Measurements from ENCODE around the gene HIGD2A.

The HIGD2A gene, protein sequence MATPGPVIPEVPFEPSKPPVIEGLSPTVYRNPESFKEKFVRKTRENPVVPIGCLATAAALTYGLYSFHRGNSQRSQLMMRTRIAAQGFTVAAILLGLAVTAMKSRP

DNA sequence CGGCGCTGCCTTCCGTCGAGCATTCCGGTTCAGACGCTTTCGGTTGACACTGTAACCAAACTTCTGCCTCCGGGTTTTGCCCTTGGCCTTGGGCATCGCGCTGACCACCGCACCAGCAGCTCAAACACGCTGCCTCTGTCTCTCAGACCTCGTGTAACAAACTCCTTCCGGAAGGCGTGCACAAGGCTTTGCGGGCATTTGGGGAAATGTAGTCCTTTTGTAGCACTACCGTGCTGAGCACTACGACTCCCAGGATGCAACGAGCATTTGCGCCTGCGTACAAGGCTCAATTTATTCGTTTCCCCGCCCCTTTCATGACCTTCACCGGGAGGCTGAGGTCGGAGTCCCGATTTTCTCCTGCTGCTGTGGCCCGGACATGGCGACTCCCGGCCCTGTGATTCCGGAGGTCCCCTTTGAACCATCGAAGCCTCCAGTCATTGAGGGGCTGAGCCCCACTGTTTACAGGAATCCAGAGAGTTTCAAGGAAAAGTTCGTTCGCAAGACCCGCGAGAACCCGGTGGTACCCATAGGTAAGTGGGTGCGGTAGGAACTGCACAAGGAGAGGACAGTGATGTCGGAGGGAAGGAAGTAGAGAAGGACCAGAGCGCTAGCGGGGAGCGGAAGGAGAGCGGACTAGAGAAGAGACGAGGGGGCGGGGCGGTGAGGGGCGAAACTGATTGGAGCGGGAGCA, at the start of gene HIGD2A, which contains the start of gene NOP16:
Gene HIGD2A, plus strand, starts transcription at position 308 of the 691 bp plus-strand sequence. Its CDS starts 69 bp downstream, at position 377.
Gene NOP16, minus strand, starts transcription at position 155 of the 691 bp plus-strand sequence. Its CDS starts 59 bp downstream, at position 96.
- peak; percentile 99 for DNase-seq

DNA sequence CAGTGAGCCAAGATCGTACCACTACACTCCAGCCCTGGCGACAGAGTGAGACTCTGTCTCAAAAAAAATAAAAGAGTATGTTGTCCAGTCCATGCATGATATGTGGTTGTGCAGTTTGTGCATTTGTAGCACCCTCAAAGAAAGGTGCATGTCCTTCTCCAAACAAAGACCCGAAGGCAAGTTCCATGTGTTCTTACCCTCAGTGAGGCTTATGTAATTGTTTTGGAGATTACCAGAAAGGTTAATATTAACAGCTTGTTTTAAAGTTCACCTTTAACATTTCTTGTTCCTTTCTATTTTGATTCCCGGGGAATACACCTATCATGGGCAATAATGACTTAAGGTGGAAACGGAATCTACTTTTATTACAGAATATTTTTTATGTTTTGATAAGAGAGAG, 49.2 kb upstream of the HIGD2A start:
- DNase-seq = no peak

DNA sequence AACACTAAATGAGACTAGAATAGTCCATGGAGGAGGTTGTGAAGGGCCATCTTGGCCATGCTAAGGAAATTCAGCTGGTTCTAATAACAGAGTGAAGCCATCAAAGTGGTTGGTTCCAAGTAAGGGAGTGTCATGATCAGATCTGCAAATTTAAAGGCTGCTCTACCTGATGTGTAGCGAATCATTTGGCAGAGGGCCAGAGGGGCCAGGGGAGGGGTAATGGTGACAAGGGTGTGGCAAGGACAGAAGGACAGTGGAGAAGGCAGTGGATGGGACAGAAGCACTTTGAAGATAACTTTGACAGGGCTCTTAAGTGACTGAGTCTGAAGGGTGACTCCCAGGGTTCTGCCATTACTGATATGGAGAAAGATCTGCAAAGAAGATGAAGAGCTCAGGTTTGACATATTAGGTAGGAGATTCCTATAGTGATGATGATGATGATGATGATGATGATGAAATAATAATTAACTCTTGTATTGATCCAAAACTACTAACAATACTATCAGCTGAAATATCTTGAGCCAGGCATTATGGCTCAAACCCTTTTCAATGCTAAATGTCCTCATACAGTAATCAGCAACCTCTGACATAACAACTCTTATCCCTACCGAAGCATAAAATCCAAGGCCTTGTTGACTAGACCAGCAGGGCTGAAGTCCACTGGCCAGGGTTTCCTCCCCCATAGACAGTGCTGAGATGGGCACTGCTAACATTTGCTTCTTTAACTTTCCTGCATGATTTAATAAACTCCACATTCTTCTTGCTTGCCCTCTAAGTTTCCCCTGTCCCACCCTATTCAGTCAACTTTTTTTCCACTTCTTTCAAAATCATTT, 47.0 kb upstream of the HIGD2A start:
- DNase-seq = no peak

DNA sequence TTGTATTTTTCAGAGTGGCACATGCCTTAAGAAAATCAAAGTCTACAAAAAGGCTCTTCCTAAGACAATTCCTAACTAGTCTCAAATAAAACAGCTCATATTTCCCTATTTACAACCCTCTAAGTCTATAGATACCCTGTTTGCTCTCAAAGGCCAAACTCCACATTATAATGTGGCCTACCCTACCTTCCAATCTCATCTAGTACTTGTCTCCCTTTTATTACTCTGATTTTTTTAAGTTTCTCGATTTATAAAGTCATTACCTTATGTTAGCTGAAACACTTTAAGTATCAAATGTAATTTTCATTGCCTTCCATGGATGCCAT, 46.4 kb upstream of the HIGD2A start:
- no peak for DNase-seq

DNA sequence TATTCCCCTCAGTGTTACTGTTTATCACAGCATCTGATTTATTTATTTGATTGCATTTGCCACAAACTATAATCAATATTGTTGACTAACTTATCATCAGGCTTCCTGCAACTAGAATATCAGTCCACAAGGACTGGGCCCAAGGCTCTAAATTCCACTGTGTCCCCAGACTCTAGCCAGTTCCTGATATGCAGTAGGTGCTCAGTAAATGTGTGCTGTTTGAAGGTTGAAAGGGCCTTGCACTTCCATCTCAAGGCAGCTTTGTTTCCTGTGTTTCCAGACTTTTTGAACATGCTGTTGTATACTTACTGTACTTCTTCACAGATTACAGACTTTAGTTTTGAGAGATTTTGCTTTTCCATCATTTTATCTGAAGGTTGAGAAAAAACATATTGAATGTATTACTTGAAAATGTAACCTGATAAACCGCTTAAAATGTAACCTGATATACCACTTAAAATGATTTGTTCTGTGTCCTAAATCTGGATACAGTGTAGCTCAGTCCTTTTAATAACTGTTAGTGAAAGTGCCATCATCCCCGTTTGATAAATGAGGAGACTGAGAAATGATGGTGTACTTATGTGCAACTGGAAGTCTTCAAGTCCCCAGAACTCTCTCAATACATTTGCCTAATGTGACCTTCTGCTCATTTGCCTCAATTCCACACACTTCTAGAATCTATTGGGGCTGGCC, 45.6 kb upstream of the HIGD2A start:
- no peak for DNase-seq

DNA sequence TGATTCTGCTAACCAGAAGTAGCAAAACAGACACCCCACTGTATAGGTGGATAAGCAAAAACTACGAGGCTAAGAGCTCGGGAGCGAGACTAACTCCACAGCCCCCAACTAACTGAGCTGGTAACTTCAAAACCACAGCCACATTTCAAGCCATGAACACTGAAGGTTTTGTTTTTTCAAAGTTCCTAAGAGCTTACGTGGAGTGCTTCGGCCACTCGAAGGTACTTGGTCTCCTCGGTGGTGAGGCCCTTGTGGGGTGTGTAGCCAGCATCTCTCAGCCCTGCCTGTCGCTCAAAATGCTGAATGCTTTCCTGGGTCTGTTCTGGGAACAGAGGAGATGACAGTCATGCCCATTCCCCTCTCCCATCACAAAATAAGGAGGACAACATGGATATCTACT, 38.1 kb upstream of the HIGD2A start:
- DNase-seq = no peak

DNA sequence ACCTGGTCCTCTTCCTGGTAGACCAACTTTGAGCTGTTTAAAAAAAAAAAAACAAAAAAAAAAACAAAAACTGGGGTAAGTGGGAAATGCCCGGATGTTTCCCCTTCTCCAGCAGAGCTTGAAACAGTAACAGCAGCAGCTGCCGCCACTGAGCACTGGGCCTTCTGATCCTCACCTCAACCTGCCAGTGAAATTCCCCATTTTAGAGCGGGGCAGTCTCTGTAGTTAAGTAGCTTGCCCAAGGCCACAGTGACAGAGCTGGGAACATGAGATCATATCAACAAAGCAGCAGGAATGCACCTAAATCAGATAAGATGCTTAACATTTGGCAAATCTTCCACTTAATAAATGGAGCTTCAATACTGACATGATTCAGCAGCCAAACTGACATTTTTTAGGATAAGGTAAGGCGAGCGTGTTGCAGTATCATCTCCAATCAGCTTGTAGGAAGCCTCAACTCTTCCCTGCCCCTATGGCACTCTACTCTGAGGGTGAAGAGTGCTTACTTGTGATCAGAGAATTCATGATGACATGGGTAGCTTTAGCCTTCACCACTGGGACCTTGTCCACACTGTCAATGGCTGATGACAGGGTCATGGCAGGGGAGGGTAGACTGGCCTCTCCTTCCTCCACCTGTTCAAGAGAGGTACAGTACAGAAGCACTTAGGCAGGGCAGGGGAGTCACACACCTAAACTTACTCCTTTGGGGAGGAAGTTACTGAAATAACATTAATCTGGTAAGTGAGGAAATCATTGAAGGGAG, 36.3 kb upstream of the HIGD2A start:
- no peak for DNase-seq

DNA sequence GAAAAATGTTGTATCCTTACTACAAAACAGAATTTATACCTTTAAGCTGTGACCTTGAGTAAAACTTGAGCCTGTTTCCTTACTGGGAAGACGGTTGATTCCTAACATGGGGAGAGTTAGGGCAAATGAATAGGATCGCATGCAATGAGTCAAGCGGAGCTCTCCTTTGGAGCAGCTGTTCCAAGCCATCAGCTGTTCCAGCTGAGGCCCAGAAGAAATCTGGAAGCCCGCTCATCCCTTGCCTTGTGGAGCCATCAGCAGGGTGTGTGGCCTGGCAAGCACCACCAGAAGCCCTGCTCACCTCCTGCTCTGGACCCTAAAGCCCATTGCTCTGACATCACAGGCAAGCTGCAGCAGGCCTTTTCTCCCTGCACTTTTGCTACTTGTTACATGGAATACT, 35.0 kb upstream of the HIGD2A start:
- DNase-seq = no peak

DNA sequence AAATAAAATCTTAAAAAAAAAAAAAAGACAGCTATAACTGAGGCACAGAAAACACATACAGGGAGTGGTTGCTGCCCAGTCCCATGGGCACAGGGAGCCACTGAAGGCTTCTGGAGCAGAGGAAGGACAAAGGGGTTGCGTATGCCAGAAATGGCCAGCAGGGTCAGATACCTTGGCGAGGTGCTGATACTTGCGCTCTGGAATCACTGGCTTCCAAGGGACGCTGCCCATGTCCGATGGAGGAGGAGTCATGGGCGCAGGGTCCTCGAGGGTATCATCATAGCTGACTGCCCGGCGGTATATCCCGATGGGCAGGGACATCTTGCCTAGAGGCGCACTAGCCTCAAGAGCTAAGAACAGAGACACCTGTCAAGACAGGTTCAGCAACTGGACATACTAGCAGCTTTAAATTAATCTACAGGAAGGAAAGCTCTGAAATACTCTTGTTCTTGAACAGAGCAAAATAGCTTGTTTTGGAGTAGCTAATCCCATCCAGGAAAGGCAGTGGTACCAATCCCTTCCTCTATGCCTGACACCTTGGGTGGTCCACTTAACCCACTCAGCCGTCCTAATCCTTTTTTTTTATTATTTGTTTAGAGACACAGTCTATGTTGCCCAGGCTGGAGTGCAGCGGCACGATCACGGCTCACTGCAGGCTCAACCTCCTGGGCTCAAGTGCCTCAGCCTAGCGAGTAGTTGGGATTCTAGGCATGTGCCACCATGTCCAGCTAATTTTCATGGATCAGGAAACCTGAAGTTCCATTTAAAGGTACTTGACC, 33.0 kb upstream of the HIGD2A start:
- no peak for DNase-seq

DNA sequence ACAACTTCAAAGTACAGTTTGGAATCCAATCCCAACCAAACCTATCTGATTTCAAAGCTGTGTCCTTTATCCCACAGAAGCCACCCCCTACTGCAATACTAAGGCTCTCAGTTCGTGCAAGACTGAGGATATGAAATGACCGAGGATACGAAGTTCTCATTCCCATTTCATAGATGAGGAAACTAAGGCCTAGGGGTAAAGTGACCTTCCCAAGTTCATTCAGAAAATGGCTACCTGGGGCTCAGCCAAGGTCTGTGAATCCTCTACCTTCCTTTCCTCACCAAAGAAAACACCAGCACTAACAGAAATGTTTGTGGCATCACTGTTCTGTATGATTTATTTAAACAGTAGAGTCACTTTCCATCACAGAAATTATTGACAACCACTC, 32.4 kb upstream of the HIGD2A start:
- no peak for DNase-seq

DNA sequence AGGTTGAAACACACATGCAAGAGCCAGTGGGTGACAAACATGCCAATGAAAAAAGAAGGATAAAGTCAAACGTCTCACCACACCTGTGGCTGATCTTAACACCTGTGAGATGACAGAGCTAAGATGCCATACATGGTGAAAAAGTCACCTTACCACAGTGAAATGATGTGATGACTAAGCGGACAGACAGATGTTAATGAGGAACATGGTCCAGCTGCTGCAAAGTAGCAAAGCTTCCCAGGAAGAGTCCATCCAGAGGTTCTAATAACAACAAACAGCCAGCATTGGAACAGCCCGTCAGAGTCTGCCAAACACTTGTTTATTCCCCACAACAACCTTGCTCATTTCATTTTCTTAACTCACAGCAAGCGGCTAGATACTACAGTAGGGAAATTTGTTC, 28.9 kb upstream of the HIGD2A start:
- DNase-seq = no peak

DNA sequence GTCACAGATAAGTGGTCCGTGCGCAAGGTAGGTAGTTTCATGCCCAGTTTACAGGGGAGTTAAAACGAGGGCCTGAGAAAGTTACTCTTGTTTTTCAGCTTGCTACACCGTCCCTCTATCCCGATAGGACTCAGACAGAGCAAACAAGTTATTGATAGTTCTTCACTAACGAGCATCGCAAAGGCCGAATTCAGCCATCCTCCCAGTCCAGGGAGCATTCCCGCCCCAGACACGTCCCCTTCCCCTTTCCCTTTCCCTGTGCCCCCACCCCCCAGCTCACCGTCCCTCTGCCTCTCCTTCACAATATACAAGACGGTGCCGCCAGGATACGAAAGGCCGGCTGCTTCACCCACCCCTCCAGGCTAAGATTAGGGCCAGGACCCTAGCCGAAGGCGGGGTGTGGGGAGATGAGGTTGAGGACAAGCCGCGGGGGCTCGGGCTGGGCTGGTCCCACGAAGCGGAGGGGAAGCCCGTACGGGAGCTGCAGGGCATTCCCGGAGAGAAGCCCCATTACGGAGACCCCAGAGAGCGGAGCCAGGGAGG, 27.6 kb upstream of the HIGD2A start:
- DNase-seq = no peak

DNA sequence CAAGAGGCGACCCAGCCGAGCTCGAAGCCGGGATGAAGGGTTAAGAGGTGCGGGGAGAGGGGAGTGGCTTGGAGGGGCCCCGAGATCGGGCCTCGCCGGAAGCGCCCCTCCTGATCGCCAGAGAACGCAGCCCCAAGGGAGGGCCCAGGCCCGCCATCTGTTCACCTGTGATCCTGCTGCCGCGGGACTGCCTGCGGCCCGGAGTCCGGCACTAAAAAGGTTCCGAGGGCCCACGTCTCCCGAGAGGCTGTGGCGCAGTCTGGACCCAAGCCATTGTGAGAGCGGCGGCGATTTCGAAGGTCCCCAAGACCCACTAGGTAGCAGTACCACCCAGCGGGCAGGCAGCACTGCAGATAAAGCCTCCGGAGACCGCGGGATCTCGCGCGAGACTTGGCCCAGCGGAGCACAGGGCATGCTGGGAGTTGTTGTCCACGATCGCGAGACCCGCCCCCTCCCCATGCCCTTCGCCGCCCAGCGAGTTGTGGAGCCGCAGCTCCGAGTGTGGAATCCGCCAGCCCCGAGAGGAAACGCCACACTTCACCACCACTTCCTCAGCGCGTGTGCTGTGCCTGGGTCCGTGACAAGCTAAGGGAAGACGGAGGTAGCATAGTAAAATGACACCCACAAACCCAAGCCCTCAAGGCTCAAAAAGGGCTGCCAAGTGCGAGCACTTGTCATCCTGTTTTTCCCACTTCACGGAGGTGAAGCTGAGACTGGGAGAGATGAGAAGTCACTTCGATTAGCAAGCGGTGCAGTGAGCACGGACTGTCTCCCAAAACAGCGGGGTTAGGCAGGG, 26.9 kb upstream of the HIGD2A start, which contains the start of gene KIAA1191:
Gene KIAA1191, minus strand, starts transcription at position 328 of the 796 bp plus-strand sequence. CDS start 2,256 bp downstream, outside the sequence.
- peak; percentile 97 for DNase-seq

DNA sequence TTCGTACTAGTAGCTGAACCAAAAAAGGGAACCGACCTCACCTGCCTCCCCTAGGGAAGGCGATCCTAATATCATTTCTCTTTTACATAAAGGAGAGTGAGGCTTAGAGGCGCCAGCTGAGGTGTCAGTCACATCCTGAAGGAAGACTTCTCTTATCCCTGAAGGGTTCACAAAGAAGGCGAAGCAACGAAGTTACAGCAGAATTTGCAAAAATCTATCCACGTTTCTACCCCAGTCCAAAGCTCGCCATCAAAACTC, 26.4 kb upstream of the HIGD2A start:
- no peak for DNase-seq

DNA sequence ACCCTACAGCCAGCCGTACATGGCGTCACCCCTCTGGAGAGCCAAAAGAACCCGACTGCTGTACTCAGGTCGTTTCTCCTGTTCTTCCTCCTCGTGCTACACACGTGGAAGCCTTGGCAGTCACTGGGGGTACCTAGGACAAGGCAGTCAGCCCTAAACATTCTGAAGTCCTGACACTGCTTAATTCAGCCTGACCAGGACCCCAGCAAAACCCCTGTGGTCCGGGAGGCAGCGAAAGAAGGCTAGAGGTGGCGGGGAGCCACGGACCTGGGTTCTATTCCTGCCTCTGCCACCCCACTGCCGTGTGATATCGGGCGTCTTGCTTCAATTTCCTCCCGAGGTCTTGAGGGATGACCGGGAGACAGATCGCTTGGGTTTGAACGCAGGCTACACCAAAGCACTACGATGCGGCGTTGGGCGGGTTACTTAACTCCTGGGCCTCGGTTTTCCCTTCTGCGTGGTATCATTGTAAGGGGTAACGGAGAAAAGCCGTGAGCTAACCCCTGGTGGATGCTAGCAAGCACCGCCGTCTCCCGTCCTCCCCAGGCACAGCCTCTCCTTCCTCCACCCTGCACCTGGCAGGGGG, 23.7 kb upstream of the HIGD2A start:
- DNase-seq = no peak

DNA sequence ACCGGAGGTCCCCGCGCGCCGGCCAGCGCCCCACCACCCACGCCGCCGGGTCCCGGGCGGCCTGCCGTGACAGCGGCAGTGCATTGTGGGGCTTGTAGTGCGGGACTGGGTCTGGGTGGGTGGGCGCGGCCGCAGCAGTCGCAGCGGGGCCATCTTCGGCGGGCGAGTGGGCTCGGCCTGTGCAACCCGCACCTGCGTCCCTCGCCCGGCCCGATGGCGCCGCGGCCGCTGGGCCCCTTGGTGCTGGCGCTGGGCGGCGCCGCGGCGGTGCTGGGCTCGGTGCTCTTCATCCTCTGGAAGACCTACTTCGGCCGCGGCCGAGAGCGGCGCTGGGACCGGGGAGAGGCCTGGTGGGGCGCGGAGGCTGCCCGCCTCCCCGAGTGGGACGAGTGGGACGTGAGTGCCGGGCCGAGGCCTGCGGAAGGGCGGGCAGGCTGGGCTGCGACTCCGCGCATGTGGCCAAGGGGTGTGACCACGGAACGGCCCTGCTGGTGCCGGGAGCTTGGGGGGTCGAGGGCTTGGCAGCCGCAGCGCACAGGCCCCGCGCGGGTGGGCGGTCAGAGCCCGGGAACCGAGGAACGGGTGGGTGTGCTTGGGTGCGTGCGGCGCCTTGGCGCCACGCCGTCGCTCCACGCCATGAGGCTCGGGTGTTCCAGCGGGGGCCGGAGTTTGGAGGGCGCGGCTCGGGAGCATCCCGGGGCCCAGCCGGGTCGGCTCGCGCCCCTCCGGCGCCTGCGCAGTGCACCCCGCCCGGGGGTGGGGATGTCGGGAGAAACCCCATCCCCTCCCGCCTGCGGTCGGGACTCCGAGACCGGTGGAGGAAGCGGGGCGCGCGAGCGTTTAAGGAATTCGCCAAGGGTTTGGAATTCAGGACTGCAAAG, 23.0 kb upstream of the HIGD2A start, which contains the start of gene ARL10:
Gene ARL10, plus strand, starts transcription at position 137 of the 881 bp plus-strand sequence. Its CDS starts 77 bp downstream, at position 214.
- peak; percentile 54 for DNase-seq

DNA sequence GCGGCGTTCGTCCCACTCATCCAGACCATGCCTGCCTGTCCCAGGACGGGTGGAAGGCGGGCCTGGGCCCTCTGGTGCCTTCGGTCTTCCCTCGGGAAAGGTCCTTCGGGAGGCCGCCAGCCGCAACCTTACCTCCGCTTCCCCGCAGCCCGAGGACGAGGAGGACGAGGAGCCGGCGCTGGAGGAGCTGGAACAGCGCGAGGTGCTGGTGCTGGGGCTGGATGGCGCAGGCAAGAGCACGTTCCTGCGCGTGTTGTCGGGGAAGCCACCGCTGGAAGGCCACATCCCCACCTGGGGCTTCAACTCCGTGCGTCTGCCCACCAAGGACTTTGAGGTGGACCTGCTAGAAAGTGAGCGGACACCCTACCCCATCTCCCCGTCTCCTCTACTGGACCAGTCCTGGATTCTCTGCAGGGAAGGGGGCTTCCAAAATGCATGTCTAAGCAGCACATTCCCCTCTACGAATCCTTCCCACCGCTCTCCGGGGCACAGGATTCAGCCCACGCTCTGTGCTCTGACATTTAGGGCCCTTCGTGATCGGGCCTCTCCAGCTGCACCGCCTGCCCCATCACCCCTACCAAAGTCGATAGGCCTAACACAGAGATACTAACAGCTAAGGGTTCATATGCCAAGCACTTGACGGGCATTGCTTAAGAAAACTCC, 22.2 kb upstream of the HIGD2A start:
- no peak for DNase-seq

DNA sequence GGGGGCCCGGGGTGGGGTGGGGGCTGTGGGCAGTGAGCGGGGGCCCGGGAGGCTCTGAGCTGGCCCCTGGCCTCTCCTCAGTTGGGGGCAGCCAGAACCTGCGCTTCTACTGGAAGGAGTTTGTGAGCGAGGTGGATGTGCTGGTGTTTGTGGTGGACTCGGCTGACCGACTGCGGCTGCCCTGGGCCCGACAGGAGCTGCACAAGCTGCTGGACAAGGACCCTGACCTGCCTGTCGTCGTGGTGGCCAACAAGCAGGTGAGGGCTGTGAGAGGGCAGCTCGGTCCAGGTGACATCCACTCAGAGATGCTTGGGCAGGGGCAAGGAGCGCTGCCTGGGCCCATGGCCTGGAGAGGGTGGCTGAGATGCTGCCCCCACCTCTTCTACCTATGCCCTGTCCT, 19.8 kb upstream of the HIGD2A start:
- DNase-seq = no peak
